OCI-LY7 (cell line): ENCODE data around the gene SLC16A6.

Experiments
- EZH2phosphoT487 ChIP-seq: fragments of 200-600 bp; sonication (generic); IDR thresholded peaks from 2 replicates; pipeline ENCODE4 v1.6.1; 2018; ENCODE audit warnings: low read depth, borderline replicate concordance, mild to moderate bottlenecking, mixed run types, antibody characterized with exemption, low read length, moderate library complexity, mixed read lengths
- TF ChIP-seq, protein P1 (sequence below): fragments of 200-600 bp; sonication (generic); conservative IDR thresholded peaks from 2 replicates; pipeline ENCODE4 v1.5.1; 2014; ENCODE audit warnings: mild to moderate bottlenecking, antibody characterized with exemption, low read length, moderate library complexity, mixed read lengths

DNA sequence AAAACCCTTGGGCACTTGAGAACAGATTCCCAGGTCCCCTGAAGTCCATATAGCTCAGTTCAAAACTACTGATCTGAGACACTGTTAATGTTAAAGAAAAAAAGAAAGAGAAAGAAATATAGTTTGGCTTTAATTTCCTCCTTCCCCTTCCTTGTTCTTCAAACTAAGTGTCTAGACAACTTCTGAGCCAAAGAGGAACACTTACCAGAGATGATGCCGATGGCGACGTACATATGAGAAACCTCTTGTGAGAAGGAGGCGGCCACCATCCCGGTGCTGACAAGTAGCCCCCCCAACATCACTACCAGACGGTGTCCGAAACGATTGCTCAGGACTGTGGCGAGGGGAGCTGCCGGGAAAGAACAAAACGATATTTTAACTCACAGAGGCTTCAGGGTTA is 17.2 kb downstream of the SLC16A6 start:
- TF ChIP-seq EZH2phosphoT487: no peak
- TF ChIP-seq, protein P1, sequence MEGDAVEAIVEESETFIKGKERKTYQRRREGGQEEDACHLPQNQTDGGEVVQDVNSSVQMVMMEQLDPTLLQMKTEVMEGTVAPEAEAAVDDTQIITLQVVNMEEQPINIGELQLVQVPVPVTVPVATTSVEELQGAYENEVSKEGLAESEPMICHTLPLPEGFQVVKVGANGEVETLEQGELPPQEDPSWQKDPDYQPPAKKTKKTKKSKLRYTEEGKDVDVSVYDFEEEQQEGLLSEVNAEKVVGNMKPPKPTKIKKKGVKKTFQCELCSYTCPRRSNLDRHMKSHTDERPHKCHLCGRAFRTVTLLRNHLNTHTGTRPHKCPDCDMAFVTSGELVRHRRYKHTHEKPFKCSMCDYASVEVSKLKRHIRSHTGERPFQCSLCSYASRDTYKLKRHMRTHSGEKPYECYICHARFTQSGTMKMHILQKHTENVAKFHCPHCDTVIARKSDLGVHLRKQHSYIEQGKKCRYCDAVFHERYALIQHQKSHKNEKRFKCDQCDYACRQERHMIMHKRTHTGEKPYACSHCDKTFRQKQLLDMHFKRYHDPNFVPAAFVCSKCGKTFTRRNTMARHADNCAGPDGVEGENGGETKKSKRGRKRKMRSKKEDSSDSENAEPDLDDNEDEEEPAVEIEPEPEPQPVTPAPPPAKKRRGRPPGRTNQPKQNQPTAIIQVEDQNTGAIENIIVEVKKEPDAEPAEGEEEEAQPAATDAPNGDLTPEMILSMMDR: no peak
